ENCODE measurements around the gene RNF149. TPM values are rescaled to one million over a fixed set of nuclear protein-coding genes. Genes with fewer than 3 reads are reported as not detected.

Gene RNF149
- total RNA-seq, 4 donors from 2014 or later = 17.4 to 105 (median 82.0) TPM

DNA sequence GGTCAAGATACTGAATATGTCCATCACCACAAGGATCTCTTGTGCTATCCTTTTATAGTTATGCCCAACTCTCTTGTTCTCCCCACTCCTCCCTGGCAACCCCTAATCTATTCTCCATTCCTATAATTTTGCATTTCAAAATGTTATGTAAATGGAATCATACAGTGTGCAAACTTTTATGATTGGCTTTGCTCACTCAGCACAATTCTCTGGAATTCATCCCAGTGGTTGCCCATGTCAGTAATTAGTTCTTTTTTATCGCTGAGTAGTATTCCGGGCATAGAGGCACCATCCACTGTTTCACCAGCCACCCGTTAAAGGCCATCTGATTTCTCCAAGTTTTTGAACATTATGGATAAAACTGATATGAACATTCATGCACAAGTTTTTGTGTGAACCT lies 38.4 kb upstream of the RNF149 start:
- no peak overlapping the region for H3K27ac ChIP-seq
- DNase-seq = no peak
- TF ChIP-seq CTCF (IDR thresholded peaks at IDR 0.05) (no peak), POLR2A (IDR thresholded peaks at IDR 0.05) (no peak)
- H3K9me3 ChIP-seq = no peaks in the 10 kb centered on the region
- H3K27me3 ChIP-seq = no peaks in the 10 kb centered on the region
- intact Hi-C loops (cut with DNase I; ENCODE audit: low total_unique reads) = no loop called here
- no peak overlapping the region for H3K4me3 ChIP-seq
- no peaks in the 10 kb centered on the region for H3K36me3 ChIP-seq
- no peaks in the 10 kb centered on the region for H3K4me1 ChIP-seq

DNA sequence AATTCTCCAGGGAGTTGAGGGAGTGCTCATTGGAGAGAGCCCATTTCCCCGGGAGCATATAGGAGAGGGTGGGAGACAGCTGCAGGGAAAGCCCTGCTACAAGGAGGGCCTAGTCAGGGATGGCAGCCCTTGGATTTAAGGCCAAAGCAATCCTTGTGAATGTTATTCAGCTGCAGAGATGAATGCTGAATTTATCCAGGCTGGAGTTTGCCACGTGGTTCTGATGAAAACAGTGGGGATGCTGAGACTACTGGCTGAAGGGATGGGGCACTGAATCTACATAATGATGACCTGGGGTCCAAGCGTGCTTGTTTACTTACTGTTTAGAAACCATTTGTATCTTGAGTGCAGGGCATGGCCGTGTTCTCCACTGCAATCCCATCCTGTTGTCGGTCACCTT lies 35.6 kb upstream of the RNF149 start:
- TF ChIP-seq CTCF (IDR thresholded peaks at IDR 0.05) = no peak
- H3K27me3 ChIP-seq = no peaks in the 10 kb centered on the region
- intact Hi-C loops (cut with DNase I; ENCODE audit: low total_unique reads) = no loop called here
- no peaks in the 10 kb centered on the region for H3K36me3 ChIP-seq
- H3K27ac ChIP-seq = no peak overlapping the region
- H3K9me3 ChIP-seq = no peaks in the 10 kb centered on the region
- DNase-seq = no peak
- no peaks in the 10 kb centered on the region for H3K4me1 ChIP-seq
- H3K4me3 ChIP-seq = no peak overlapping the region

DNA sequence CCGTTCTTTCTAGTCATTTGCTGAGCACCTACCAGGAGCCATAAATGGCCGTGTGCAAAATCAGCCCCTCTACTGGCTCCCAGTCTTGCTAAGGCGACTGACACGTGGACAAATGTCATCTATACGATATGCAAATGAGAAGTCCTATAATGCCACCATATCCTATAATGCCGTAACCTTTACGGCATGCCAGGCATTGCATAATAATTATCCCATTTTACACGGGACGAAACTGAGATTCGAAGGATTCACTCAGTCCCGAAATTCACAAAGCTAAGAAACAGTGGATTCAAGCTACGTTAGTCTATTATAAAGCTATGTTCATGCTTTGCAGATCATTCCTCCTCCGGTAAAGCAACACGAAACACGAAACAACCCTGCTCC lies 34.1 kb upstream of the RNF149 start:
- Histone ChIP-seq H3K4me1 (no peaks in the 10 kb centered on the region), H3K27me3 (no peaks in the 10 kb centered on the region), H3K27ac (no peak overlapping the region), H3K36me3 (no peaks in the 10 kb centered on the region), H3K4me3 (no peak overlapping the region), H3K9me3 (no peaks in the 10 kb centered on the region)
- intact Hi-C loops (cut with DNase I; ENCODE audit: low total_unique reads) = no loop called here
- TF ChIP-seq CTCF (IDR thresholded peaks at IDR 0.05) (no peak), POLR2A (IDR thresholded peaks at IDR 0.05) (no peak)
- no peak for DNase-seq

DNA sequence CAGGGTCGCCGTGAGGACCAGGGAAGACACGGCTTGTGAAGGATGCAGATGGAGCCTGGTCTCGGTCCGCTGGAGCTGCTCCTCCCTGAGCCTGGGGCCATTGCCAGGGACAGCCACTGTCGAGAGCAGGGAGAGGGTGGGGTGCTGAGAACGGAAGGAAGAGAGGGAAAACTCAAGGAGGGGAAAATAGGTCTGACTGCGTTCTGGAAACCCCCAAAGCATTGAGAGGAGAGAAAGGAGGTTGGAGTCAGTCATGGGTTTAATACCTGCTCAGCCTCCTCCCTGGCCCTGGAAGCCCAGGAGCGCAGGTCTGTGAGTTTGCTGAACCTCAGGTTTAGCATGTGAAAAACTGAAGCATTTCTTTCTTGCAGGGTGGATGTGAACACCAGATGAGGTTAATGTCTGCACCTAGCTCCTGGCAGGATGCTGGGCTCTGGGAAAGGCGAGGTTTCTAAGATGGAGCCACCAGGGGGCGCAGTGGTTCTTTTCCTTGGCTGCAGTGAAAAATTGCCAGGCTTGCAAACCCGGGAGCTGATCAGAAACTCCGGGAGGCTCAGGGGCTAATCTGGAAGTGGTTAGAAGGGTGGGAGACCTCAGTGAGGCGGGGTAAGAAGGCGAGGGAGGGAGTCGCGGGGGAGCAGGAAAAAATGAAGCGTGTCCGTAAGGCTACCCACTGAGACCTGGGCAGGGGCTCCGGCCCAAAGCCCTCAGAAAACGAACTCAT lies 33.6 kb upstream of the RNF149 start:
- no peak overlapping the region for H3K4me3 ChIP-seq
- TF ChIP-seq CTCF (IDR thresholded peaks at IDR 0.05) = peak; percentile 54 to 74 (median 64)
- no peak for TF ChIP-seq POLR2A (IDR thresholded peaks at IDR 0.05)
- H3K36me3 ChIP-seq = no peaks in the 10 kb centered on the region
- no peak overlapping the region for H3K27ac ChIP-seq
- H3K9me3 ChIP-seq = no peaks in the 10 kb centered on the region
- H3K4me1 ChIP-seq = no peaks in the 10 kb centered on the region
- DNase-seq = peak; percentile 53 to 72
- no peaks in the 10 kb centered on the region for H3K27me3 ChIP-seq
- intact Hi-C loops (cut with DNase I; ENCODE audit: low total_unique reads) = no loop called here

DNA sequence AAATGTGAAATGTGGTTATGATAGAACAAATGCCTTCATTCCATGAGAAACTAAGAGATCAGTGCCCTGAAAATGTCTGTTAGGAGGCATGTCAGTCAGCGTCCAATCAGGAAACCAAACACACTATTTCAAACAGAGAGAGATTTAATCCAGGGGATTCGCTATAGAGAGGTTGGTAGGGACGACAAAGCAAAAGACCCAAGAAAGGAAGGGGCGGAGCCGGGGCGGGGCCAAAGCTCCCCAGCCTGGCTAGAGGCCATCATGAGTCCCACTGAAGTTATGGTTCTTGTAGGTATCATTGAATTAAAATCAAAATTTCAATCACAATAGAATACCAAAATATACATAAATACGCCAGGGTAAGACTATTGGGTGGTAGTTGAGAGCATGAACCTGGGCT lies 32.9 kb upstream of the RNF149 start:
- TF ChIP-seq POLR2A (IDR thresholded peaks at IDR 0.05) (no peak), CTCF (IDR thresholded peaks at IDR 0.05) (no peak)
- no peaks in the 10 kb centered on the region for H3K9me3 ChIP-seq
- no peak overlapping the region for H3K4me3 ChIP-seq
- intact Hi-C loops (cut with DNase I; ENCODE audit: low total_unique reads) = no loop called here
- DNase-seq = no peak
- H3K4me1 ChIP-seq = no peaks in the 10 kb centered on the region
- no peaks in the 10 kb centered on the region for H3K27me3 ChIP-seq
- H3K27ac ChIP-seq = no peak overlapping the region
- H3K36me3 ChIP-seq = no peaks in the 10 kb centered on the region
